H9 (cell line): ENCODE data around the gene MGLL. TPM values are rescaled to one million over a fixed set of nuclear protein-coding genes. Genes with fewer than 3 reads are reported as not detected.

Source experiments
- DNase-seq: peaks from one replicate; pipeline ENCODE4 v3.0.0-alpha.2; 2017
- H2AFZ ChIP-seq: one replicate; pipeline ENCODE4 v1.6.1; 2013; ENCODE audit warnings: mild to moderate bottlenecking, low read length, control low read depth, moderate library complexity
- H2AK5ac ChIP-seq: 2 replicates; pipeline ENCODE4 v1.6.1; 2013; ENCODE audit warnings: low read length, control low read depth, mixed read lengths; ENCODE audit not compliant: insufficient read length
- H2BK120ac ChIP-seq: one replicate; pipeline ENCODE4 v1.6.1; 2013; ENCODE audit warnings: low read depth, mild to moderate bottlenecking, low read length, control low read depth, inconsistent platforms; ENCODE audit not compliant: poor library complexity, severe bottlenecking
- H2BK12ac ChIP-seq: 2 replicates; pipeline ENCODE4 v1.6.1; 2013; ENCODE audit warnings: low read length, control low read depth, mixed read lengths, low read depth; ENCODE audit not compliant: insufficient read length
- H2BK15ac ChIP-seq: 2 replicates; pipeline ENCODE4 v1.6.1; 2013; ENCODE audit warnings: low read depth, low read length, control low read depth
- H2BK20ac ChIP-seq: one replicate; pipeline ENCODE4 v1.6.1; 2013; ENCODE audit warnings: low read depth, mild to moderate bottlenecking, low read length, control low read depth, inconsistent platforms; ENCODE audit not compliant: poor library complexity, severe bottlenecking
- H2BK5ac ChIP-seq: 2 replicates; pipeline ENCODE4 v1.6.1; 2013; ENCODE audit warnings: low read length, control low read depth, mixed read lengths; ENCODE audit not compliant: insufficient read length
- H3K14ac ChIP-seq: 2 replicates; pipeline ENCODE4 v1.6.1; 2013; ENCODE audit warnings: low read length, control low read depth; ENCODE audit not compliant: insufficient read depth
- H3K18ac ChIP-seq: 2 replicates; pipeline ENCODE4 v1.6.1; 2013; ENCODE audit warnings: low read depth, mild to moderate bottlenecking, mixed read lengths, low read length, control low read depth; ENCODE audit not compliant: insufficient read length
- H3K23ac ChIP-seq: 2 replicates; pipeline ENCODE4 v1.6.1; 2013; ENCODE audit warnings: low read length, control low read depth, mixed read lengths, low read depth; ENCODE audit not compliant: insufficient read length
- H3K23me2 ChIP-seq: 2 replicates; pipeline ENCODE4 v1.6.1; 2013; ENCODE audit warnings: low read depth, mild to moderate bottlenecking, mixed read lengths, low read length, control low read depth; ENCODE audit not compliant: insufficient read length, poor library complexity, severe bottlenecking
- H3K27ac ChIP-seq: 2 replicates; pipeline ENCODE4 v1.5.1; 2013; ENCODE audit warnings: low read length, control low read depth, mixed read lengths, low read depth; ENCODE audit not compliant: insufficient read length
- H3K27me3 ChIP-seq: 2 replicates; pipeline ENCODE4 v1.6.1; 2013; ENCODE audit warnings: low read length, control low read depth, inconsistent platforms; ENCODE audit not compliant: insufficient read depth
- H3K4ac ChIP-seq: 2 replicates; pipeline ENCODE4 v1.6.1; 2013; ENCODE audit warnings: low read depth, mild to moderate bottlenecking, control low read depth, inconsistent platforms, low read length, moderate library complexity
- H3K4me1 ChIP-seq: 2 replicates; pipeline ENCODE4 v1.6.1; 2013; ENCODE audit warnings: low read length, control low read depth, inconsistent platforms; ENCODE audit not compliant: insufficient read depth
- H3K4me2 ChIP-seq: 2 replicates; pipeline ENCODE4 v1.6.1; 2013; ENCODE audit warnings: low read length, control low read depth, mixed read lengths; ENCODE audit not compliant: insufficient read length, insufficient read depth
- H3K56ac ChIP-seq: 2 replicates; pipeline ENCODE4 v1.6.1; 2013; ENCODE audit warnings: low read depth, mild to moderate bottlenecking, mixed read lengths, low read length, control low read depth; ENCODE audit not compliant: insufficient read length
- H3K79me1 ChIP-seq: 2 replicates; pipeline ENCODE4 v1.6.1; 2013; ENCODE audit warnings: low read depth, mild to moderate bottlenecking, moderate library complexity, low read length, control low read depth, inconsistent platforms; ENCODE audit not compliant: insufficient read depth, poor library complexity, severe bottlenecking
- H3K79me2 ChIP-seq: 2 replicates; pipeline ENCODE4 v1.6.1; 2013; ENCODE audit warnings: low read length, control low read depth, inconsistent platforms; ENCODE audit not compliant: insufficient read depth
- H3K9ac ChIP-seq: 2 replicates; pipeline ENCODE4 v1.6.1; 2013; ENCODE audit warnings: low read length, control low read depth, mixed read lengths; ENCODE audit not compliant: insufficient read length; ENCODE audit errors: extremely low read depth
- H3K9me3 ChIP-seq: one replicate; pipeline ENCODE4 v1.6.1; 2013; ENCODE audit warnings: low read depth, low read length, inconsistent platforms; ENCODE audit not compliant: control insufficient read depth
- H3T11ph ChIP-seq: one replicate; pipeline ENCODE4 v1.6.1; 2013; ENCODE audit warnings: mild to moderate bottlenecking, low read length, control low read depth, inconsistent platforms
- H4K20me1 ChIP-seq: one replicate; pipeline ENCODE4 v1.6.1; 2013; ENCODE audit not compliant: control insufficient read depth, insufficient read length, insufficient read depth
- H4K5ac ChIP-seq: 2 replicates; pipeline ENCODE4 v1.6.1; 2013; ENCODE audit warnings: low read depth, mild to moderate bottlenecking, mixed read lengths, low read length, control low read depth; ENCODE audit not compliant: insufficient read length
- H4K8ac ChIP-seq: replicated peaks from 2 replicates; pipeline ENCODE4 v1.6.1; 2013; ENCODE audit warnings: low read length, control low read depth, mixed read lengths, low read depth; ENCODE audit not compliant: insufficient read length
- H4K91ac ChIP-seq: 2 replicates; pipeline ENCODE4 v1.6.1; 2013; ENCODE audit warnings: low read depth, mild to moderate bottlenecking, moderate library complexity, mixed read lengths, low read length, control low read depth; ENCODE audit not compliant: insufficient read length
- H3K27ac Mint-ChIP-seq, 3 experiments: 2 replicates in 2 of 3; 3 replicates in 1 of 3; pipeline ENCODE4 v1.8.0; 2020 to 2021; ENCODE audit warnings: mixed read lengths in 3 of 3, mild to moderate bottlenecking in 1 of 3, moderate library complexity in 1 of 3
- H3K27me3 Mint-ChIP-seq: 2 replicates; pipeline ENCODE4 v1.8.0; 2021; ENCODE audit warnings: low read depth, mild to moderate bottlenecking, moderate library complexity, mixed read lengths
- H3K36me3 Mint-ChIP-seq, 3 experiments: 2 replicates in 2 of 3; 3 replicates in 1 of 3; pipeline ENCODE4 v1.8.0; 2020 to 2021; ENCODE audit warnings: low read depth in 3 of 3, mixed read lengths in 3 of 3; ENCODE audit not compliant: insufficient read depth in 1 of 3
- H3K4me1 Mint-ChIP-seq, 2 experiments: 2 replicates each; pipeline ENCODE4 v1.8.0; 2020; ENCODE audit warnings: mixed read lengths in 2 of 2
- H3K4me3 Mint-ChIP-seq, 2 experiments: 2 replicates in 1 of 2; 3 replicates in 1 of 2; pipeline ENCODE4 v1.8.0; 2020 to 2021; ENCODE audit warnings: mild to moderate bottlenecking in 2 of 2, mixed read lengths in 2 of 2, moderate library complexity in 1 of 2
- H3K9me3 Mint-ChIP-seq, 2 experiments: 2 replicates in 1 of 2; 3 replicates in 1 of 2; pipeline ENCODE4 v1.8.0; 2020; ENCODE audit warnings: mild to moderate bottlenecking in 2 of 2, mixed read lengths in 2 of 2, moderate library complexity in 1 of 2
- CTCF ChIP-seq: fragments of 200-600 bp; sonication (generic); conservative IDR thresholded peaks from 3 replicates; pipeline ENCODE4 v1.8.0; 2021; ENCODE audit warnings: antibody characterized with exemption, mild to moderate bottlenecking
- WGBS: extraction: QIAGEN DNeasy Blood & Tissue Kit; methylation state at CpG from one replicate; pipeline ENCODE4 v1.1.7; 2013; ENCODE audit warnings: missing lambda C conversion rate, low lambda C conversion rate, mixed read lengths; ENCODE audit not compliant: insufficient read length; ENCODE audit errors: extremely low coverage; 5-methylcytosine and 5-hydroxymethylcytosine counted together
- total RNA-seq: library from RNA; stranded (reverse); gene quantifications from 2 replicates; pipeline ENCODE4 v1.2.1, GENCODE V29; 2021

MGLL gene
- total RNA-seq, 1 experiment from 2014 or later: 0.11 TPM

- H2BK120ac ChIP-seq: no peak overlapping the region
- H3K27ac ChIP-seq: no peak overlapping the region
- no peak overlapping the region for H3K4ac ChIP-seq
- no peak overlapping the region for H2AFZ ChIP-seq
- no peaks in the 10 kb centered on the region for H3K27me3 ChIP-seq
- no peaks in the 10 kb centered on the region for H3K79me2 ChIP-seq
- no peaks in the 10 kb centered on the region for H3K79me1 ChIP-seq
- no peak overlapping the region for H3K56ac ChIP-seq
- no peak overlapping the region for H4K5ac ChIP-seq
- no peak overlapping the region for H2BK20ac ChIP-seq
- H3K9ac ChIP-seq: no peak overlapping the region
- no peak overlapping the region for H2BK12ac ChIP-seq
- no peaks in the 10 kb centered on the region for H3K9me3 ChIP-seq
- H2AK5ac ChIP-seq: no peak overlapping the region
- H3K4me2 ChIP-seq: no peak overlapping the region
- DNase-seq: no peak
- H4K8ac ChIP-seq: no peak overlapping the region
- H3K4me3 Mint-ChIP-seq: no peak overlapping the region
- no peak overlapping the region for H3K23ac ChIP-seq
- peak overlapping the region in 1 of 3 experiments; percentile 72; a peak in 1 of 7 replicates for H3K27ac Mint-ChIP-seq
- no peaks in the 10 kb centered on the region for H3K4me1 ChIP-seq
- H2BK15ac ChIP-seq: no peak overlapping the region
- no peaks in the 10 kb centered on the region for H4K20me1 ChIP-seq
- H3K36me3 Mint-ChIP-seq: peaks cover 9 to 21% (median 13%) of the 10 kb centered on the region in 3 experiments
- H3K4me1 Mint-ChIP-seq: no peaks in the 10 kb centered on the region
- no peak overlapping the region for H3T11ph ChIP-seq
- no peaks in the 10 kb centered on the region for H3K23me2 ChIP-seq
- H3K14ac ChIP-seq: no peak overlapping the region
- TF ChIP-seq CTCF: no peak
- H4K91ac ChIP-seq: no peak overlapping the region
- no CpG with 5 or more reads among the region's 2 CpGs for WGBS
- no peak overlapping the region for H3K18ac ChIP-seq
- no peak overlapping the region for H2BK5ac ChIP-seq
- H3K27me3 Mint-ChIP-seq: no peaks in the 10 kb centered on the region
- H3K9me3 Mint-ChIP-seq: no peaks in the 10 kb centered on the region
These were observed 155.6 kb downstream of the MGLL start for GRCh38 chr3:127666676-127667075.
